HG03103 (cell line): ENCODE data around the gene C17orf78.
"Not testable (repeated sequence)": the region's sequence is repeated elsewhere in the genome, so short reads cannot be mapped to it uniquely, and the experiment has no call there.

Experiments used
- ATAC-seq: cut with Tn5 transposase; IDR thresholded peaks from one replicate; pipeline ENCODE4 v1.9.1; 2021; ENCODE audit warnings: low read depth; ENCODE audit not compliant: unreplicated experiment

The C17orf78 gene

GRCh38 chr17:37385474-37385990 is 9.7 kb downstream of the C17orf78 start:
- ATAC-seq = no peak

- no peak for ATAC-seq
Observed at GRCh38 chr17:37386462-37386861, 10.7 kb downstream of the C17orf78 start.

GRCh38 chr17:37388266-37388665 is 12.5 kb downstream of the C17orf78 start:
- ATAC-seq = no peak

GRCh38 chr17:37389160-37389559 is 13.4 kb downstream of the C17orf78 start:
- no peak for ATAC-seq

GRCh38 chr17:37391146-37391545 is 15.4 kb downstream of the C17orf78 start:
- ATAC-seq = no peak

GRCh38 chr17:37392024-37392590 is 16.3 kb downstream of the C17orf78 start:
- ATAC-seq = no peak

- ATAC-seq = no peak
Observed at GRCh38 chr17:37393352-37393751, 17.6 kb downstream of the C17orf78 start.

- ATAC-seq = no peak
Observed at GRCh38 chr17:37399265-37399803, 23.5 kb downstream of the C17orf78 start.

GRCh38 chr17:37400505-37400904 is 24.7 kb downstream of the C17orf78 start:
- no peak for ATAC-seq

GRCh38 chr17:37405522-37405921 is 29.7 kb downstream of the C17orf78 start:
- not testable (repeated sequence) for ATAC-seq

- ATAC-seq = peak; percentile 32
Observed at GRCh38 chr17:37405955-37406634, 30.3 kb downstream of the C17orf78 start.

GRCh38 chr17:37406635-37407461 is 31.1 kb downstream of the C17orf78 start, which contains the start of the genes ACACA and TADA2A:
Gene ACACA, minus strand, starts transcription at chr17:37406836. Its CDS starts 537 bp downstream, at chr17:37406299.
Gene TADA2A, plus strand, starts transcription at chr17:37406886. Its CDS starts 4,480 bp downstream, at chr17:37411366.
- ATAC-seq = peak; percentile 70

- not testable (repeated sequence) for ATAC-seq
Observed at GRCh38 chr17:37408145-37408479, 32.3 kb downstream of the C17orf78 start.

- ATAC-seq = no peak
Observed at GRCh38 chr17:37410357-37410756, 34.6 kb downstream of the C17orf78 start.

GRCh38 chr17:37413875-37414519 is 38.2 kb downstream of the C17orf78 start:
- ATAC-seq = no peak

GRCh38 chr17:37417852-37418251 is 42.1 kb downstream of the C17orf78 start:
- ATAC-seq = no peak

GRCh38 chr17:37422971-37423625 is 47.3 kb downstream of the C17orf78 start:
- no peak for ATAC-seq

GRCh38 chr17:37425268-37425667 is 49.5 kb downstream of the C17orf78 start:
- no peak for ATAC-seq

- no peak for ATAC-seq
Observed at GRCh38 chr17:37429039-37429438, 53.3 kb downstream of the C17orf78 start.

- no peak for ATAC-seq
Observed at GRCh38 chr17:37429453-37429852, 53.7 kb downstream of the C17orf78 start.
